Lower leg skin (tissue), 3 donors: Measurements from ENCODE around the gene ESR2.

Source experiments
- CTCF ChIP-seq, 3 donors: fragments of 450-650 bp; IDR thresholded peaks; one replicate each; pipeline ENCODE4 v1.5.1; 2016; ENCODE audit warnings: antibody characterized with exemption in 3 of 3, mild to moderate bottlenecking in 3 of 3, moderate library complexity in 2 of 3
- POLR2A ChIP-seq, 2 donors: fragments of 450-650 bp; IDR thresholded peaks; one replicate each; pipeline ENCODE4 v1.6.1; 2016 to 2017; ENCODE audit warnings: antibody characterized with exemption in 2 of 2, mild to moderate bottlenecking in 1 of 2, moderate library complexity in 1 of 2

GRCh38 chr14:64147126-64147790, 146.9 kb downstream of the ESR2 start:
- TF ChIP-seq CTCF (IDR thresholded peaks at IDR 0.05) (no peak), POLR2A (IDR thresholded peaks at IDR 0.05) (no peak)
